Astrocyte (in vitro differentiated cells and primary cell): ENCODE data around the gene UBE2E1.

Source experiments
- CTCF ChIP-seq: IDR thresholded peaks from 2 replicates; pipeline ENCODE4 v1.5.1; 2011; ENCODE audit warnings: low read depth, mild to moderate bottlenecking, inconsistent platforms, low read length, moderate library complexity; ENCODE audit not compliant: insufficient read depth
- EZH2 ChIP-seq: IDR thresholded peaks from 2 replicates; pipeline ENCODE4 v1.6.1; 2012; ENCODE audit warnings: mild to moderate bottlenecking, low read length, inconsistent platforms; ENCODE audit not compliant: insufficient read depth

GRCh38 chr3:23909341-23909740, 103.6 kb downstream of the UBE2E1 start:
- TF ChIP-seq CTCF (no peak), EZH2 (no peak)
